ENCODE results near the gene IL1RAPL2. TPM values are rescaled to one million over a fixed set of nuclear protein-coding genes. Genes with fewer than 3 reads are reported as not detected.

The IL1RAPL2 gene
- total and polyA plus RNA-seq, 4 donors: 2.0 TPM; not detected in 3

GRCh38 chrX:105116486-105116885 is 550.5 kb downstream of the IL1RAPL2 start:
- Histone ChIP-seq H3K27ac (ENCODE audit: low read depth in 1 of 2, low read length in 1 of 2) (no peak overlapping the region), H3K36me3 (ENCODE audit: control insufficient read depth in 4 of 4, insufficient read depth in 4 of 4, low read length in 4 of 4) (no peaks in the 10 kb centered on the region), H3K9me3 (ENCODE audit: control insufficient read depth in 4 of 4, insufficient read depth in 3 of 4, low read length in 3 of 4) (peaks cover 0 to 2% (median 0%) of the 10 kb centered on the region in 4 donors), H3K9ac (ENCODE audit: insufficient read depth in 1 of 2, low read length in 2 of 2) (no peak overlapping the region), H3K4me1 (ENCODE audit: control insufficient read depth in 5 of 5, insufficient read depth in 5 of 5, low read length in 5 of 5) (no peaks in the 10 kb centered on the region), H3K4me3 (no peak overlapping the region), H3K27me3 (ENCODE audit: control insufficient read depth in 3 of 3, insufficient read depth in 3 of 3, low read length in 2 of 3) (peaks cover 0 to 38% (median 11%) of the 10 kb centered on the region in 3 donors)
- ATAC-seq (ENCODE audit: insufficient read depth, low FRiP score): no peak
- no peak for TF ChIP-seq CTCF (IDR thresholded peaks at IDR 0.05; ENCODE audit: control extremely low read depth, extremely low read depth)
- WGBS, 2 donors: 22 to 70% methylated on average over 1 of the region's 1 CpG
- no peak for DNase-seq

GRCh38 chrX:105117621-105118020 is 551.6 kb downstream of the IL1RAPL2 start:
- TF ChIP-seq CTCF (IDR thresholded peaks at IDR 0.05; ENCODE audit: control extremely low read depth, extremely low read depth): no peak
- Histone ChIP-seq H3K9ac (ENCODE audit: insufficient read depth in 1 of 2, low read length in 2 of 2) (no peak overlapping the region), H3K4me3 (no peak overlapping the region), H3K27me3 (ENCODE audit: control insufficient read depth in 3 of 3, insufficient read depth in 3 of 3, low read length in 2 of 3) (peaks cover 0 to 39% (median 11%) of the 10 kb centered on the region in 3 donors), H3K36me3 (ENCODE audit: control insufficient read depth in 4 of 4, insufficient read depth in 4 of 4, low read length in 4 of 4) (no peaks in the 10 kb centered on the region), H3K27ac (ENCODE audit: low read depth in 1 of 2, low read length in 1 of 2) (no peak overlapping the region), H3K9me3 (ENCODE audit: control insufficient read depth in 4 of 4, insufficient read depth in 3 of 4, low read length in 3 of 4) (peaks cover 0 to 2% (median 0%) of the 10 kb centered on the region in 4 donors), H3K4me1 (ENCODE audit: control insufficient read depth in 5 of 5, insufficient read depth in 5 of 5, low read length in 5 of 5) (no peaks in the 10 kb centered on the region)
- DNase-seq (no peak), ATAC-seq (ENCODE audit: insufficient read depth, low FRiP score) (no peak)
- 80 to 85% methylated on average over 1 of the region's 1 CpG for WGBS, 2 donors

GRCh38 chrX:105120463-105120862 is 554.5 kb downstream of the IL1RAPL2 start:
- no peak for TF ChIP-seq CTCF (IDR thresholded peaks at IDR 0.05; ENCODE audit: control extremely low read depth, extremely low read depth)
- DNase-seq (no peak), ATAC-seq (ENCODE audit: insufficient read depth, low FRiP score) (no peak)
- Histone ChIP-seq H3K9ac (ENCODE audit: insufficient read depth in 1 of 2, low read length in 2 of 2) (no peak overlapping the region), H3K27me3 (ENCODE audit: control insufficient read depth in 3 of 3, insufficient read depth in 3 of 3, low read length in 2 of 3) (peaks cover 0 to 43% (median 8%) of the 10 kb centered on the region in 3 donors), H3K36me3 (ENCODE audit: control insufficient read depth in 4 of 4, insufficient read depth in 4 of 4, low read length in 4 of 4) (no peaks in the 10 kb centered on the region), H3K4me1 (ENCODE audit: control insufficient read depth in 5 of 5, insufficient read depth in 5 of 5, low read length in 5 of 5) (no peaks in the 10 kb centered on the region), H3K9me3 (ENCODE audit: control insufficient read depth in 4 of 4, insufficient read depth in 3 of 4, low read length in 3 of 4) (no peaks in the 10 kb centered on the region), H3K27ac (ENCODE audit: low read depth in 1 of 2, low read length in 1 of 2) (no peak overlapping the region), H3K4me3 (no peak overlapping the region)
- 52 to 62% methylated on average over 4 of the region's 4 CpGs for WGBS, 2 donors

DNA sequence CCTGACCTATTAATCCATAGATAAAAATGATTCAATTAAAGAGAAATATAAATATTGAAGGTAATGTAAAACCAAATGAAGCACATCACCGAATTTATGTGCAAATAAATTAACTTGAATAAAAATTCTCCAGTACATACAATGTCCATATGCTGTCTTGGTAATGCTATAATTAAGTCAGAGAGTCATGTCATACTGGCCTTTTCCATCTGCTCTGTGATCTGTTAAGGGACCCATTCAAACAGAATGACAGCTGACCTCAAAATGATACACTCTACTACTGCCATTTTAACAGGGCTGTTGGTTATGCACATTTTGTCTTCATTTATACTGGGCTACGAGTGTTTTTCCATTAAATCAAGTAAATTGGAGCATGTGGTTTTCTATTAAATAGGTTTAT is 555.2 kb downstream of the IL1RAPL2 start:
- no peak for TF ChIP-seq CTCF (IDR thresholded peaks at IDR 0.05; ENCODE audit: control extremely low read depth, extremely low read depth)
- H3K27me3 ChIP-seq (ENCODE audit: control insufficient read depth in 3 of 3, insufficient read depth in 3 of 3, low read length in 2 of 3): peaks cover 0 to 43% (median 8%) of the 10 kb centered on the region in 3 donors
- no peaks in the 10 kb centered on the region for H3K4me1 ChIP-seq (ENCODE audit: control insufficient read depth in 5 of 5, insufficient read depth in 5 of 5, low read length in 5 of 5)
- no peaks in the 10 kb centered on the region for H3K36me3 ChIP-seq (ENCODE audit: control insufficient read depth in 4 of 4, insufficient read depth in 4 of 4, low read length in 4 of 4)
- no peaks in the 10 kb centered on the region for H3K9me3 ChIP-seq (ENCODE audit: control insufficient read depth in 4 of 4, insufficient read depth in 3 of 4, low read length in 3 of 4)
- ATAC-seq (ENCODE audit: insufficient read depth, low FRiP score): no peak
- no peak overlapping the region for H3K9ac ChIP-seq (ENCODE audit: insufficient read depth in 1 of 2, low read length in 2 of 2)
- WGBS, 2 donors: 59 to 71% methylated on average over 2 of the region's 2 CpGs
- H3K27ac ChIP-seq (ENCODE audit: low read depth in 1 of 2, low read length in 1 of 2): no peak overlapping the region
- no peak overlapping the region for H3K4me3 ChIP-seq
- DNase-seq: no peak

All from lung (tissue), 12 donors.